ENCODE data around the gene HEATR3.

The HEATR3 gene

DNA sequence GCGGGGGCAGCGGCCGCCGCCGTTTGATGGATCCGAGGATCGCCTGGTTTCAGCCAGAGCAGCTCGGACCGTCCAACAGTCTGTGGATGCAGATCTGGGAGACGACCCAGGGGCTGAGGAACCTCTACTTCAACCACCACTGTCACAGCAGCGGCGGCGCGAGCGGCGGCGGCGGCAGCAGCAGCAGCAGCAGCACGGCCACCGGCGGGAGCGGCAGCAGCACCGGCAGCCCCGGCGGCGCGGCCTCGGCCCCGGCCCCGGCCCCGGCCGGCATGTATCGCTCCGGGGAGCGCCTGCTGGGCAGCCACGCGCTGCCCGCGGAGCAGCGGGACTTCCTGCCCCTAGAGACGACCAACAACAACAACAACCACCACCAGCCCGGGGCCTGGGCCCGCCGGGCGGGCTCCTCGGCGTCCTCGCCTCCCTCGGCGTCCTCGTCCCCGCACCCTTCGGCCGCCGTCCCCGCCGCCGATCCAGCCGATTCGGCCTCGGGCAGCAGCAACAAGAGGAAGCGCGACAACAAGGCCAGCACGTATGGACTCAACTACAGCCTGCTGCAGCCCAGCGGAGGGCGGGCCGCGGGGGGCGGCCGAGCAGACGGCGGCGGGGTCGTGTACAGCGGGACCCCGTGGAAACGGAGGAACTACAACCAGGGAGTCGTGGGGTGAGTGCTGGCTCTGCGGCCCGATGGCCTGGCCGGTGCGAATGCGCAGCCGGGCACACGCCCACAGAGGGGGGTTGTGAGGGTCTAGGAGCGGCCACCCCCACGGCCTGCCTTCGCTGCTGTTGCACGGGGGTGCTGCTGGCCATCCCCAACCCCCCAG lies 88.0 kb downstream of the HEATR3 start:
- DNase-seq = peak in 1 of 2 experiments; percentile 17

DNA sequence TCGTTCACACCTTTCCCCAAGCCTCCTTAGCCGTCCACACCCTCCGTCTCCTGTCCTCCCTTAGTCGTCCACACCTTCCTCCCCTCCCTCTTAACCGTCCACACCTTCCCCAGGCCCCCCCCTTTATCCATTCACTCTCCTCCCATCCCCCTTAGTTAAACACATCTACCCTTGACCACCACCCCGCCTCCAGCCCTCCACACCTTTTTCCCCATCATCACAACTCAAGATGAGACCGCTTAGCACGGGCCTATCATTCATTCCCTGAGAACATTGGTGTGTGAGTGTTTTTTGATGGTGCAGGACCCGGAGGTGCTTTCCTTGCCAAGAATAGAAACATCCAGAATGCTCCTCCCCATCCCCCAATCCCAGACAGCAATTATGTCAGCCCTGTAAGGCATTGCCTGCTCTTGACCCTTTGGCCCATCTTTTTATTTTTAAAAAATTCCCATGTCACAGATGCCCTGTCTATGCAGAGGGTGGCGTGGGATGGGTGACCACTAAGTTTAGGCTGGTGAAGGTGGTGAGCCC lies 88.7 kb downstream of the HEATR3 start:
- DNase-seq = no peak

DNA sequence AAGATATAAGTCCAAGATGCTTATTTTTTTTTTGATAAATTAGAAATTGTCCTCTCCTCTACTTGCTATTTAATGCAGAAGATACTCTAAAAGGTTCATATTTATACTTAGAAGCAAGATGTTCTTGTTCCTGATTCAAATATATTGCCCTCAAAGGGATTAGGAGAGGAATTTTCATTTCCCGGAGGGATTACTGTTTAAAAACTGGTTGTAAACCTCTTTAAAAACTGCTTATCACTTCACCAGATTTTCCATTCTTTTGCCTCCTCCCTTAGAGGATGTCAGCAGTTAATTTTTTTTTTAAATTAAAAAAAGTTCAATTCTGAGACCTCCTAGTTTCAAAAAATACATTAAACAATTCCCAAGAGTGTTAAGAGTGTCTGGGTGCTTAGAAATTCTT lies 90.2 kb downstream of the HEATR3 start:
- DNase-seq = no peak
